ENCODE measurements around the gene EXOC3L4.

GRCh38 chr14:103085106-103086091 is 9.1 kb upstream of the EXOC3L4 start:
- no peak for TF ChIP-seq CTCF (conservative IDR thresholded peaks at IDR 0.05; ENCODE audit: low read length)
- no peak for TF ChIP-seq EZH2phosphoT487 (IDR thresholded peaks at IDR 0.05; ENCODE audit: borderline replicate concordance, low read depth, low read length)

All from OCI-LY7 (cell line).